OCI-LY3 (cell line): ENCODE data around the gene OPRL1.

Experiments used
- CTCF ChIP-seq: fragments of 200-600, 300-600 bp; sonication (generic); IDR thresholded peaks from 2 replicates; pipeline ENCODE4 v1.5.1; 2014; ENCODE audit warnings: antibody characterized with exemption, low read length, low read depth
- EZH2phosphoT487 ChIP-seq: fragments of 200-600 bp; shearing (Covaris generic); IDR thresholded peaks from 2 replicates; pipeline ENCODE4 v1.6.1; 2018; ENCODE audit warnings: antibody characterized with exemption, mixed run types, low read depth

DNA sequence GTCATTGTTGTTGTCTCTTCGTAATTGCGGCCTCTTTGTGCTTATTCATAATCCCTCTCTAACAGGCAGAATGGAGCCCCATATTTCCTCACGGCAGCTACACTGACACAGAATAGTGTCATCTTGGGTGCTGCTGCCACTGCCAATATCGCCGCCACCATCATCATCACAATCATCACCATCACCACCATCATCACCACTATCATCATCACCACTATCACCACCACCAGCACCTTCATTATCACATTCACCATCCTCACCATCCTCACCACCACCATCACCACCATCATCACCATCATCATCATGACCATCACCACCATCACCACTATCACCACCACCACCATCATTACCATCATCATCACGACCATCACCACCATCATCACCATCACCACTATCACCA lies 16.7 kb downstream of the OPRL1 start:
- no peak for TF ChIP-seq CTCF
- no peak for TF ChIP-seq EZH2phosphoT487
